Measurements from ENCODE around the gene FHIP1B.

The FHIP1B gene

DNA sequence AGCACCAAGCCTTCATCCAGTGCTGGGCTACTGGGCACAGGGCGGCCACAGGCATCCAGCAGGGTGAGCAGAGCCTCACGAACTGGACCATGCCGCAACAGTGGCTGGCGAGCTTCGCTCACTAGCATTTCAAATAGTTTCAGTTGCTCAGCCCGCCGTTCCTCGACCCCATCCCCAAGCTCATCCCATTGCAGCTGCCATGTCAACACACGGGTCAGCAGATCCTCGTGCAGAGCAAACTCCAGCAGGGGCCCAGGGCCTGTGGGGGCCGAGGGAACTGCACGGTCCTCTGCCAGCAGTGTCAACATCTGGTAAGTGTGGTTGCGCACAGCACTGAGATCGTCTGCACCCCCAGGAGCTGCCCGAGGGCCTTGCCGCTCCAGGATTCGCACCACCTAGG lies 10.6 kb downstream of the FHIP1B start:
- Histone ChIP-seq H3K27me3 (ENCODE audit: insufficient read depth, poor library complexity, severe bottlenecking) (no peaks in the 10 kb centered on the region), H3K27ac (replicated peaks) (no peak overlapping the region), H3K4me3 (replicated peaks; ENCODE audit: insufficient read depth, low read length) (no peak overlapping the region)
- no peak for TF ChIP-seq SPI1 (IDR thresholded peaks at IDR 0.05; ENCODE audit: borderline replicate concordance, low read depth)
- no peak for TF ChIP-seq GABPA (IDR thresholded peaks at IDR 0.05; ENCODE audit: low read depth)
- TF ChIP-seq CTCF (IDR thresholded peaks at IDR 0.05; ENCODE audit: insufficient read depth, low read length): no peak
- TF ChIP-seq POLR2AphosphoS5 (IDR thresholded peaks at IDR 0.05; ENCODE audit: low read depth): no peak
- TF ChIP-seq REST (IDR thresholded peaks at IDR 0.05; ENCODE audit: insufficient replicate concordance, low read depth): no peak
- no peak for DNase-seq (ENCODE audit: low read depth in 1 of 2, low spot score in 1 of 2)

DNA sequence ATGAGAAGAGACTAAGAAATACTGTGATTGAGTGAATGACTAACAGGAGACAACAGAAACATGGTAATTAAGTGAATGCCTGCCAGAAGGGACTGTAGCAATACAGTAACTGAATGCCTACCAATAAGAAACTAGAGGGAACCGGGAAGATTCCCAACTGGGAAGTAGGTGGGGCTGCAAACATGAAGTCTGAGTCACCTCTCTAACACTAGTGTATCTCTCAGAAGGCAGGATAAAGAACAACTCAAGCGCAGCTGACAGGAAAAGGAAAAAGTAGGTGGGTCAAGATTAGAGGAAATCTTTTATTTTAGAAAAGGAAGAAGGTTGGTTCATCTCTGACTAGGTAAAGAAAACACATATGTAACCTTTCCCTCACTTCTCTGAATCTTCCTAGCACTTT lies 15.1 kb downstream of the FHIP1B start:
- TF ChIP-seq CTCF (IDR thresholded peaks at IDR 0.05; ENCODE audit: insufficient read depth, low read length): no peak

DNA sequence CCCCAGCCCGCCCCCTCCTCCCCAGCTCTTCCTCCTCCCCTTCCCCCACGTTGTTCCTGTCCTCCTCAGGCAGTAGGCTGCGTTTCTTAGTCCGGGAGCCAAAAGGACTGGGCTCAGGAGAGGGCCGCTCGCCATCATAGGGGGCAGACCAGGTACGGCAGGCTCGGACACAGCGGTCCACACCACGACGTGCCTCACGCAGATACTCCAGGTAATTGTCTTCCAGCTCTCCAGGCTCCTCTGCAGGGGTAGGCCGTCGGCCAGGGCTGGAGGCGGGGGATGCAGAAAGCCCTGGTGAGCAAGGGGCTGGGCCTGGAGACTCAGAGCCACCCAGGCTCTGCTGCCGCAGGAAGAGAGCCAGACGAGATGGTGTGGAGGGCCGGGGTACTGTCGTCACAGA lies 16.7 kb downstream of the FHIP1B start:
- TF ChIP-seq SPI1 (IDR thresholded peaks at IDR 0.05; ENCODE audit: borderline replicate concordance, low read depth) (no peak), GABPA (IDR thresholded peaks at IDR 0.05; ENCODE audit: low read depth) (no peak), POLR2AphosphoS5 (IDR thresholded peaks at IDR 0.05; ENCODE audit: low read depth) (no peak), REST (IDR thresholded peaks at IDR 0.05; ENCODE audit: insufficient replicate concordance, low read depth) (no peak), CTCF (IDR thresholded peaks at IDR 0.05; ENCODE audit: insufficient read depth, low read length) (no peak)
- Histone ChIP-seq H3K27ac (replicated peaks) (no peak overlapping the region), H3K4me3 (replicated peaks; ENCODE audit: insufficient read depth, low read length) (no peak overlapping the region), H3K27me3 (ENCODE audit: insufficient read depth, poor library complexity, severe bottlenecking) (no peaks in the 10 kb centered on the region)
- DNase-seq (ENCODE audit: low read depth in 1 of 2, low spot score in 1 of 2): no peak

More for the DNA sequence above, 15.1 kb downstream of the FHIP1B start:
- Histone ChIP-seq H3K27ac (replicated peaks) (no peak overlapping the region), H3K27me3 (ENCODE audit: insufficient read depth, poor library complexity, severe bottlenecking) (no peaks in the 10 kb centered on the region), H3K4me3 (replicated peaks; ENCODE audit: insufficient read depth, low read length) (no peak overlapping the region)
- DNase-seq (ENCODE audit: low read depth in 1 of 2, low spot score in 1 of 2): no peak

DNA sequence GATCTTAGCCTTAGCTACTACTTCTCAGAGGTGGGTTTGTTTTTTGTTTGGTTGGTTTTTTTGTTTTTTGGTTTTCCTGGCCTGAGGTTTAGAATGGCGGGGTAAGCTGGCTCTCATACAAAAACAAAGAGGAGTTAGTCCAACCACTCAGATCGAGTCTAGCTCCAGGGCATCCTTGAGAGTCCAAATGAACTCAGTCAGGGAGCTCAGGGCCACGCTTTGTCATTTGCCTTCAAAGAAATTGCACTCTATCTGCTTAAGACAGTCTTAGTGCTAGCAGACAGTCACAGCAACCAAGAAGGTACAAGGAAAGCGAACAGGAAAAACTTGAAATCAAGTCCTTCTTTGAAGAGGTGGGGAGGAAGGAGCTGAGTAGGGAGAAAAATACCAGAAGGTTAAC lies 17.9 kb downstream of the FHIP1B start:
- DNase-seq (ENCODE audit: low read depth in 1 of 2, low spot score in 1 of 2): no peak
- H3K27me3 ChIP-seq (ENCODE audit: insufficient read depth, poor library complexity, severe bottlenecking): no peaks in the 10 kb centered on the region
- H3K4me3 ChIP-seq (replicated peaks; ENCODE audit: insufficient read depth, low read length): no peak overlapping the region
- no peak for TF ChIP-seq CTCF (IDR thresholded peaks at IDR 0.05; ENCODE audit: insufficient read depth, low read length)
- no peak for TF ChIP-seq GABPA (IDR thresholded peaks at IDR 0.05; ENCODE audit: low read depth)
- TF ChIP-seq POLR2AphosphoS5 (IDR thresholded peaks at IDR 0.05; ENCODE audit: low read depth): no peak
- no peak for TF ChIP-seq REST (IDR thresholded peaks at IDR 0.05; ENCODE audit: insufficient replicate concordance, low read depth)
- TF ChIP-seq SPI1 (IDR thresholded peaks at IDR 0.05; ENCODE audit: borderline replicate concordance, low read depth): no peak
- H3K27ac ChIP-seq (replicated peaks): no peak overlapping the region

Data from HL-60 (cell line).